Bronchus fibroblast of lung (primary cell): ENCODE data around the gene IP6K2. TPM values are rescaled to one million over a fixed set of nuclear protein-coding genes. Genes with fewer than 3 reads are reported as not detected.

ENCODE experiments used
- total RNA-seq: library from RNA; depleted of rRNA; stranded (reverse); fragments of >200 nt; gene quantifications from 2 replicates; pipeline ENCODE4 v1.2.3, GENCODE V29; 2015

Gene IP6K2, protein sequence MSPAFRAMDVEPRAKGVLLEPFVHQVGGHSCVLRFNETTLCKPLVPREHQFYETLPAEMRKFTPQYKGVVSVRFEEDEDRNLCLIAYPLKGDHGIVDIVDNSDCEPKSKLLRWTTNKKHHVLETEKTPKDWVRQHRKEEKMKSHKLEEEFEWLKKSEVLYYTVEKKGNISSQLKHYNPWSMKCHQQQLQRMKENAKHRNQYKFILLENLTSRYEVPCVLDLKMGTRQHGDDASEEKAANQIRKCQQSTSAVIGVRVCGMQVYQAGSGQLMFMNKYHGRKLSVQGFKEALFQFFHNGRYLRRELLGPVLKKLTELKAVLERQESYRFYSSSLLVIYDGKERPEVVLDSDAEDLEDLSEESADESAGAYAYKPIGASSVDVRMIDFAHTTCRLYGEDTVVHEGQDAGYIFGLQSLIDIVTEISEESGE
- 70.3 and 83.2 TPM in 2 replicates for total RNA-seq

DNA sequence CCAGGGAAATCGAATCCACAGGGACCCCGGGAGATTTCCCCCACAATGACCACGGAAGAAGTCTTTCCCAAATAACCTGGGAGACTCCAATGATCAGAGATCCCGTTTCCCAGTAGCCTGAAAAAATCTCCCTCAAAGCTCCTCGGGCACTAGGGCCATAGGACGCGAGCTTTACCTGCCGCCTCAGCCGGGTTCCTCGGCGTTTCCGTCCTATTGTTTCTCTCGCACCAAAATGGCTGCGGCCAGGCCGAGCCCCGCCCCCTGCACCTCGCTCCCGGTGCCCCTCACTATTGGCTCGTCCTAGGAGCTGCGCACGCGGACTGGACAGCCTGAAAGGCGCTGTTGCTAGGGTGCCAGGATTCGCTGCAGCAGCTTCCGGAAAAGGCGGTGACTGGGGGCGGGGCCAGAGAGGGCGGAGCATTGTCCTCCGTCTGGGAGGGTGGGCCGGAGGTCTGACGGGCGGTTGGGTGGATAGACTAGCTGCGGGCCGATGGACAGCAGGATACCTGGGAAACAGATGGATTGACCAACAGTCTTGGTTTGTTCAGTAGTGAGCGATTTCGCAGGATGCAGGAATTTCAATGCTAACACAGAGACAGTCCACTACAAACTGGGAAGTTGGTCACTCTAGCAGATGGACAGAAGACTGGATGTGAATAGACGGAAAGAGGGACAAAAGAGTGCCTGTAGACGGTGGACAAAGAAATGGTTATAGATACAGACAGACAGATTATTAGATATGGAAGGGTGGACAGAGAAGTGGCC lies at the start of gene IP6K2:
IP6K2 (minus strand) TSS at position 240 of the 765 bp plus-strand sequence. CDS start 21,930 bp downstream, outside the sequence.

DNA sequence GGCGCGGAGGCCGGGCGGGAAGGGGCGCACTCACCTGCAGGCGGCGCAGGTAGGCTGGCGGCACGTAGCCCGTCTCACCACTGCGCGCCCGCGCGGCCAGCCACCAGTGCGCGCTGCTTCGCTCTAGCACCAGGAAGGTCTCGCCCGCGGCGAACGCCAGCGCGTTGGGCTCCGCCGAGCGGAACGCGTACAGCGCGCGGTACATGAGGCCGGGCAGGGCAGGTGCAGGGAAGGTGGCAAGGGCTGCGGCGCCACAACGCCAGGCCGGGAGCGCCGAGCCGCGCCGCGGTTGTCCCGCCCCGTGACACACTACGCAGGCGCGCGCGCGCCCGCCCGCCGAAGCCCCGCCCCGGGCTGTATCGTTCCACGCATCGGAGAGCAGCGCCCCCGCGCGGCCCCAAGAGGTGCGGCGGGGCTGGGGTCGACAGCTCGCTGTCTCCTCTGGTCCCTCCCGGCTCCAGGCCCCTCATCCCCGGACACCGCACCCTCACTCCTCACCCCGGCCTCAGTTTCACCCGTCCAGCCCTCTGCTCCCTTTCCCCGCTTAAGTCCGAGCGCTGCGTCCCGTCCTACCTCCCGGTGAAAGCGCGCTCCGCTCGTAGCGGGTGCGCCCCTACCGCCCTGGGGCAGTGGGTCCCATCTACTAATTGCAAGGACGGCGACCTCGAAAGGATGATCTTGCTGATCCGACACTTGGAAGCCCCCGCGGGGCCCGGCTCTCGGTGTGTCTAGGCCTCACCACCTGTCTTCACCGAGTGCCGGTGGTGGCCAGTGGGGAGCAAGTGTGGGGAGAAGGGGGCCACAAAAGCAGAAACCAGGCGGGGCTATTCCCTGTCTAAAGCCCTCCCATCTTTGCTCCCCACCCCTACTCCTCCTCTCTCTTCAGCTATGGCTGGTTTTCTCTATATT lies 31.2 kb downstream of the IP6K2 start, which contains the start of gene NCKIPSD:
NCKIPSD (minus strand) TSS at position 313 of the 909 bp plus-strand sequence; CDS start at position 205, 108 bp downstream.

GRCh38 chr3:48662753-48663488 lies 54.1 kb downstream of the IP6K2 start, which contains the start of gene CELSR3:
Gene CELSR3 (minus strand): TSS chr3:48662886. CDS start chr3:48662634, 252 bp downstream.

Other genes starting within 250 kb of the IP6K2 start
- 157 and 171 TPM in 2 replicates for gene SHISA5, start 213.0 kb downstream of the IP6K2 start, total RNA-seq
- 8.9 and 12.3 TPM in 2 replicates for gene PFKFB4, start 160.4 kb downstream of the IP6K2 start, total RNA-seq
- 1.7 and 1.9 TPM in 2 replicates for gene UCN2, start 153.4 kb downstream of the IP6K2 start, total RNA-seq
- gene COL7A1, start 121.9 kb downstream of the IP6K2 start, total RNA-seq: 22.1 and 29.3 TPM in 2 replicates
- 311 and 400 TPM in 2 replicates for gene UQCRC1, start 107.6 kb downstream of the IP6K2 start, total RNA-seq
- not detected in 2 replicates for gene TMEM89, start 95.5 kb downstream of the IP6K2 start, total RNA-seq
- 27.2 and 35.1 TPM in 2 replicates for gene SLC26A6, start 81.8 kb downstream of the IP6K2 start, total RNA-seq
- gene CELSR3, start 54.3 kb downstream of the IP6K2 start, total RNA-seq: 1.3 and 2.7 TPM in 2 replicates
- gene NCKIPSD, start 31.3 kb downstream of the IP6K2 start, total RNA-seq: 19.8 and 25.9 TPM in 2 replicates
- gene PRKAR2A, start 130.7 kb upstream of the IP6K2 start, total RNA-seq: 18.7 and 20.1 TPM in 2 replicates
- gene SLC25A20, start 181.7 kb upstream of the IP6K2 start, total RNA-seq: 9.2 and 9.8 TPM in 2 replicates
- gene ARIH2, start 201.6 kb upstream of the IP6K2 start, total RNA-seq: 55.2 and 64.1 TPM in 2 replicates